Measurements from ENCODE around the gene CABLES1. TPM values are rescaled to one million over a fixed set of nuclear protein-coding genes. Genes with fewer than 3 reads are reported as not detected.

The CABLES1 gene
- total RNA-seq, 1 experiment from 2014 or later = 29.5 TPM

- DNase-seq = no peak
- no peak for TF ChIP-seq CTCF (IDR thresholded peaks at IDR 0.05; ENCODE audit: insufficient read depth in 1 of 2, low read depth in 1 of 2, low read length in 1 of 2, severe bottlenecking in 1 of 2, unreplicated experiment in 1 of 2)
- BruUV-seq (replicated peaks) = no TSS peak
- ChIA-PET POLR2A (no interaction called here), CTCF (no interaction called here)
- H3K4me1 Mint-ChIP-seq (ENCODE audit: low read depth, unreplicated experiment) = no peaks in the 10 kb centered on the region
- H3K36me3 ChIP-seq (ENCODE audit: control insufficient read depth, insufficient read depth, low read length) = peaks cover 1% of the 10 kb centered on the region; the same call in 1 of the 2 replicates
- no peaks in the 10 kb centered on the region for H3K9me3 ChIP-seq
- no peaks in the 10 kb centered on the region for H3K9me3 Mint-ChIP-seq (ENCODE audit: unreplicated experiment)
- H3K4me3 Mint-ChIP-seq (ENCODE audit: unreplicated experiment) = no peak overlapping the region
- no peaks in the 10 kb centered on the region for H3K27me3 ChIP-seq (replicated peaks; ENCODE audit: control insufficient read depth, insufficient read depth, low read length)
- no peaks in the 10 kb centered on the region for H3K27me3 Mint-ChIP-seq (ENCODE audit: insufficient read depth, unreplicated experiment)
- H3K36me3 Mint-ChIP-seq (ENCODE audit: insufficient read depth, unreplicated experiment) = no peaks in the 10 kb centered on the region
- intact Hi-C loops (cut with micrococcal nuclease; ENCODE audit: unreplicated experiment) = loop anchor here (10.0 kb wide), 2 partner anchors 61 to 151 kb away; no protein-coding TSS in a partner anchor
- H3K27ac Mint-ChIP-seq (ENCODE audit: unreplicated experiment) = no peak overlapping the region
- H3K4me3 ChIP-seq (ENCODE audit: low read depth, low read length) = no peak overlapping the region
- H3K4me1 ChIP-seq = no peaks in the 10 kb centered on the region; the same call in 1 of the 2 replicates
These were observed 118.3 kb downstream of the CABLES1 start for GRCh38 chr18:23253630-23254029.

- ChIA-PET POLR2A (no interaction called here), CTCF (no interaction called here)
- Histone ChIP-seq H3K27me3 (replicated peaks; ENCODE audit: control insufficient read depth, insufficient read depth, low read length) (no peaks in the 10 kb centered on the region), H3K9me3 (no peaks in the 10 kb centered on the region), H3K36me3 (ENCODE audit: control insufficient read depth, insufficient read depth, low read length) (peaks cover 1% of the 10 kb centered on the region; the same call in 1 of the 2 replicates), H3K4me3 (ENCODE audit: low read depth, low read length) (no peak overlapping the region), H3K4me1 (peaks cover 18% of the 10 kb centered on the region)
- H3K4me1 Mint-ChIP-seq (ENCODE audit: low read depth, unreplicated experiment) = peaks cover 9% of the 10 kb centered on the region
- intact Hi-C loops (cut with micrococcal nuclease; ENCODE audit: unreplicated experiment) = loop anchor here (5.0 to 10.0 kb wide), 3 partner anchors 58 to 148 kb away; no protein-coding TSS in a partner anchor
- no peak overlapping the region for H3K27ac Mint-ChIP-seq (ENCODE audit: unreplicated experiment)
- BruUV-seq (replicated peaks) = no TSS peak
- no peaks in the 10 kb centered on the region for H3K27me3 Mint-ChIP-seq (ENCODE audit: insufficient read depth, unreplicated experiment)
- TF ChIP-seq CTCF (IDR thresholded peaks at IDR 0.05; ENCODE audit: insufficient read depth in 1 of 2, low read depth in 1 of 2, low read length in 1 of 2, severe bottlenecking in 1 of 2, unreplicated experiment in 1 of 2) = no peak
- H3K36me3 Mint-ChIP-seq (ENCODE audit: insufficient read depth, unreplicated experiment) = no peaks in the 10 kb centered on the region
- no peak overlapping the region for H3K4me3 Mint-ChIP-seq (ENCODE audit: unreplicated experiment)
- H3K9me3 Mint-ChIP-seq (ENCODE audit: unreplicated experiment) = no peaks in the 10 kb centered on the region
- DNase-seq = no peak
These were observed 121.9 kb downstream of the CABLES1 start for GRCh38 chr18:23257137-23257536.

GRCh38 chr18:23257686-23258565 is 122.6 kb downstream of the CABLES1 start:
- no peaks in the 10 kb centered on the region for H3K9me3 Mint-ChIP-seq (ENCODE audit: unreplicated experiment)
- H3K27ac Mint-ChIP-seq (ENCODE audit: unreplicated experiment) = no peak overlapping the region
- no TSS peak for BruUV-seq (replicated peaks)
- H3K36me3 Mint-ChIP-seq (ENCODE audit: insufficient read depth, unreplicated experiment) = no peaks in the 10 kb centered on the region
- ChIA-PET POLR2A (no interaction called here), CTCF (no interaction called here)
- no peak for DNase-seq
- intact Hi-C loops (cut with micrococcal nuclease; ENCODE audit: unreplicated experiment) = loop anchor here (5.0 to 10.0 kb wide), 3 partner anchors 57 to 147 kb away; no protein-coding TSS in a partner anchor
- H3K4me3 Mint-ChIP-seq (ENCODE audit: unreplicated experiment) = no peak overlapping the region
- H3K4me1 Mint-ChIP-seq (ENCODE audit: low read depth, unreplicated experiment) = peaks cover 9% of the 10 kb centered on the region
- H3K4me3 ChIP-seq (ENCODE audit: low read depth, low read length) = no peak overlapping the region
- TF ChIP-seq CTCF (IDR thresholded peaks at IDR 0.05; ENCODE audit: insufficient read depth in 1 of 2, low read depth in 1 of 2, low read length in 1 of 2, severe bottlenecking in 1 of 2, unreplicated experiment in 1 of 2) = no peak
- H3K36me3 ChIP-seq (ENCODE audit: control insufficient read depth, insufficient read depth, low read length) = no peaks in the 10 kb centered on the region
- no peaks in the 10 kb centered on the region for H3K27me3 Mint-ChIP-seq (ENCODE audit: insufficient read depth, unreplicated experiment)
- no peaks in the 10 kb centered on the region for H3K9me3 ChIP-seq
- H3K27me3 ChIP-seq (replicated peaks; ENCODE audit: control insufficient read depth, insufficient read depth, low read length) = no peaks in the 10 kb centered on the region
- H3K4me1 ChIP-seq = peaks cover 18% of the 10 kb centered on the region
